Stimulated activated CD8-positive, alpha-beta memory T cell treated with anti-CD3 and anti-CD28 coated beads, Interleukin-7, amount 100 ng/mL, for 1 hour (primary cell): ENCODE data around the gene CPPED1.

Source experiments
- DNase-seq, 2 donors: peaks; one replicate each; pipeline ENCODE4 v3.0.0-alpha.2; 2020; ENCODE audit warnings: low read depth in 2 of 2

CPPED1 gene

GRCh38 chr16:12609937-12610699, 193.6 kb downstream of the CPPED1 start:
- DNase-seq: no peak
